Measurements from ENCODE around the gene TELO2.

DNA sequence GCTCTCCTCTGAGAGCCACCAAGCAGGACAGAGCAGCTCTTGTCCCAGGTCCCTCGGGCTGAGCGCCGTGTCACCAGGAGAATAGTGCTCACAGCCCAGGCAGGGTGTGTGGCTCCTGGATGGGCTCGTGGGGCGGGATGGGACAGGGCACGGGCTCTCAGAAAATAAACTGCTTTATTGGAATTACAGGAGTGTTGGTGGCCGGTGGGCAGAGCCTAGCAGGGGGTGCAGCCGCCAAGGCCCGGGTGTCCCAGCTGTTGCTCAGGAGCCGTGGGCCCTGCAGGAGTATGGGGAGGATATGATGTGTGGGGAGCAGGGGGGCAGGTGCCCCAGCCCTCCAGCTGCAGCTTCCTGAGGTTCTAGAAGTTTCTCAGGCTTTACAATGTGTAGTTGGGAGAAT lies 17.1 kb downstream of the TELO2 start:
- TF ChIP-seq, protein P1, sequence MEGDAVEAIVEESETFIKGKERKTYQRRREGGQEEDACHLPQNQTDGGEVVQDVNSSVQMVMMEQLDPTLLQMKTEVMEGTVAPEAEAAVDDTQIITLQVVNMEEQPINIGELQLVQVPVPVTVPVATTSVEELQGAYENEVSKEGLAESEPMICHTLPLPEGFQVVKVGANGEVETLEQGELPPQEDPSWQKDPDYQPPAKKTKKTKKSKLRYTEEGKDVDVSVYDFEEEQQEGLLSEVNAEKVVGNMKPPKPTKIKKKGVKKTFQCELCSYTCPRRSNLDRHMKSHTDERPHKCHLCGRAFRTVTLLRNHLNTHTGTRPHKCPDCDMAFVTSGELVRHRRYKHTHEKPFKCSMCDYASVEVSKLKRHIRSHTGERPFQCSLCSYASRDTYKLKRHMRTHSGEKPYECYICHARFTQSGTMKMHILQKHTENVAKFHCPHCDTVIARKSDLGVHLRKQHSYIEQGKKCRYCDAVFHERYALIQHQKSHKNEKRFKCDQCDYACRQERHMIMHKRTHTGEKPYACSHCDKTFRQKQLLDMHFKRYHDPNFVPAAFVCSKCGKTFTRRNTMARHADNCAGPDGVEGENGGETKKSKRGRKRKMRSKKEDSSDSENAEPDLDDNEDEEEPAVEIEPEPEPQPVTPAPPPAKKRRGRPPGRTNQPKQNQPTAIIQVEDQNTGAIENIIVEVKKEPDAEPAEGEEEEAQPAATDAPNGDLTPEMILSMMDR (IDR thresholded peaks at IDR 0.05) = no peak
- TF ChIP-seq POLR2AphosphoS5 (IDR thresholded peaks at IDR 0.05) (no peak), EP300 (IDR thresholded peaks at IDR 0.05; ENCODE audit: low read depth) (no peak)
